ENCODE measurements around the gene ALKBH6. TPM values are rescaled to one million over a fixed set of nuclear protein-coding genes. Genes with fewer than 3 reads are reported as not detected.

ALKBH6 gene
- total and polyA plus RNA-seq, 2 experiments from 2014 or later, result 25.6 to 32.1 TPM

DNA sequence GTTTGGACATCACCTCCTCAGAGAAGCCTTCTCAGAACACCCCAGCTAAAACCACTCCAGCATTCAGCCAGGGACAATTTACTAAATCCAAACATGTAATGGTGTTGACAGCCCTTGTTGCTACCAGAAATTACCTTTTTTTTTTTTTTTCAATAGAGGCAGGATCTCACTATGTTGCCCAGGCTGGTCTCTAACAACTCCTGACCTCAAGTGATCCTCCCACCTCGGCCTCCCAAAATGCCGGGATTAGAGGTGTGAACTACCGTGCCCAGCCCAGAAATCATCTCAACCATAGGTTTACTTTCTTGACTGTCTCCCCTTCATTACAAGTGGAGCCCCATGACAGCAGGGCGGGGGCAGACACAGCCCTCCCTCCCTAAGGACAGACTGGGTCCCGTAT is 9.4 kb upstream of the ALKBH6 start:
- Histone ChIP-seq H3K79me2 (ENCODE audit: insufficient read depth) (no peaks in the 10 kb centered on the region), H3K4me2 (ENCODE audit: unreplicated experiment) (no peak overlapping the region), H3K9ac (no peak overlapping the region), H3K4me3 (no peak overlapping the region), H3K9me2 (ENCODE audit: insufficient read depth) (no peaks in the 10 kb centered on the region), H3K36me3 (ENCODE audit: low read depth) (peaks cover 14% of the 10 kb centered on the region; the same call in 1 of the 2 replicates), H4K20me1 (ENCODE audit: insufficient read depth) (no peaks in the 10 kb centered on the region), H3F3A (ENCODE audit: insufficient read depth) (no peaks in the 10 kb centered on the region), H3K27me3 (replicated peaks; ENCODE audit: insufficient read depth) (no peaks in the 10 kb centered on the region), H2AFZ (no peak overlapping the region), H3K27ac (no peak overlapping the region), H3K9me3 (ENCODE audit: low read depth) (no peaks in the 10 kb centered on the region), H3K4me1 (ENCODE audit: insufficient read depth) (no peaks in the 10 kb centered on the region)
- in situ Hi-C loops (cut with MboI), result no loop called here
- DNase-seq, result no peak
- TF ChIP-seq EZH2 (IDR thresholded peaks at IDR 0.05; ENCODE audit: insufficient read depth, poor library complexity, severe bottlenecking) (no peak), EZH2phosphoT487 (IDR thresholded peaks at IDR 0.05; ENCODE audit: insufficient read depth, low read depth) (no peak)
- WGBS, 2 experiments (ENCODE audit: low coverage in 1 of 2, low lambda C conversion rate in 2 of 2, missing lambda C conversion rate in 2 of 2), result 95 to 97% methylated on average over 5 of the region's 5 CpGs

DNA sequence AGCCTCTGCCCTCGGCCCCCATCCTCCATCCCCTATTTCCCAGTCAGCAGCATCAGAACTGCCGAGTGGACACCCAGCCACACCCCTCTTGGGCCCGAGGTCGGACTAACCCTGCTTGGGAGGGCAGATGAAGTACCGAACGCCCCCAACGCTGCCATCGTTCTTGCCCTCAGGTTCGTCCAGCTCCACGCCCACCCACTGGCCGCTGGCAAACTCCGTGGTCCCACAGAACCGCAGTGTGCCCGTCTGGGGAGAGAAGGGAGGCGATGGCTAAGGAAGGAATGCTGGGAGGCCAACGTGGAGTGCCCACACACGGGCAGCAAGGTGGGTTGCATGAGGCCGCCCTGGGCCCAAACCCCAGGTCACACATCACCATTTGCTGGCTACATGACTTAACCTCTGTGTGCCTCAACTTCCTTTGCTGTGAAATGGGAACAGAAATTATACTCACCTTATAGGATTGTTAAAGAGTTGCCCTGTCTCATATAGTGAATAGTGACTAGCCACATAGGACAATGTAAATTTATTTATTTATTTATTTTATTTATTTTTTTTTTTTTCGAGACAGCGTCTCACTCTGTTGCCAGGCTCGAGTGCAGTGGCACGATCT is 5.2 kb upstream of the ALKBH6 start:
- DNase-seq, result no peak
- Histone ChIP-seq H3K9ac (no peak overlapping the region), H3K27ac (no peak overlapping the region), H3K9me2 (ENCODE audit: insufficient read depth) (no peaks in the 10 kb centered on the region), H3K9me3 (ENCODE audit: low read depth) (no peaks in the 10 kb centered on the region), H3K4me2 (ENCODE audit: unreplicated experiment) (no peak overlapping the region), H3K36me3 (ENCODE audit: low read depth) (peaks cover 16% of the 10 kb centered on the region; the same call in 1 of the 2 replicates), H3F3A (ENCODE audit: insufficient read depth) (peaks cover 8% of the 10 kb centered on the region; the same call in 1 of the 2 replicates), H3K79me2 (ENCODE audit: insufficient read depth) (no peaks in the 10 kb centered on the region), H2AFZ (no peak overlapping the region), H3K4me1 (ENCODE audit: insufficient read depth) (no peaks in the 10 kb centered on the region), H3K27me3 (replicated peaks; ENCODE audit: insufficient read depth) (no peaks in the 10 kb centered on the region), H3K4me3 (no peak overlapping the region), H4K20me1 (ENCODE audit: insufficient read depth) (no peaks in the 10 kb centered on the region)
- 89% methylated on average over 22 of the region's 22 CpGs for WGBS, 2 experiments (ENCODE audit: low coverage in 1 of 2, low lambda C conversion rate in 2 of 2, missing lambda C conversion rate in 2 of 2)
- TF ChIP-seq EZH2phosphoT487 (IDR thresholded peaks at IDR 0.05; ENCODE audit: insufficient read depth, low read depth) (no peak), EZH2 (IDR thresholded peaks at IDR 0.05; ENCODE audit: insufficient read depth, poor library complexity, severe bottlenecking) (no peak)
- in situ Hi-C loops (cut with MboI), result no loop called here

DNA sequence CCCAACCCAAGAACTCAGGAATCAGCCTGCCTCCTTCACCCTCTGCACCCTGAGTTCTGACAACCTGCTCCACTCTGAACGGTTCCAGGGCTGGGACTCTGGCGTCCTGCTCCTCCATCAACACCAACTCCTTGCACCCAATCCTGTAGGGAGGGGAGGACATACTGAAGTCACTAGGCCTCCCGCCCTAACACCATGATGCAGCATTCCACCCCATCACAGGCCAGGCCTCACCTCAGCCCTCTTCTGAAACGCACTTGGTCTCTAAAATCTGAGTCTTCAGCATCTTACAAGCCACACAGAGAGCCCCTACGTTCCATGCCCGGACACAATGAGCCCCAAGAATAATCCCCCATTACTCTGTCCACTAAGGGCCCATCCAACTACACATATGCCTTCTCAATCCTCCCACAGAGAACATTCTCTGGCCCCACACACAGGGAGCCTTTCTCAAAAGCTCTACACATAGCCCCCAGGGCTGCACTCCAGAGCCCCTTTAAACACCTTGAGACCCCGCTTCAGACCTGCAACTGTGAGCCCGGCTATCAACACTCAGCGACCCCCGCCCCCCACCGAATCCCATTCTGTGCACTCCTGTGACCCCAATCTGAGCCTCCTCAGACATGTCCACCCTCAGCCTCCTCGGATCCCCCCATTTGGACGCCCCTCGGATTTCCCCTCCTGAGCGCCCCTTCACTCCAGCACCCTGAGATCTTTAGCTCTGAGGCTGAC is 567 bp downstream of the ALKBH6 start:
- Histone ChIP-seq H3K27me3 (replicated peaks; ENCODE audit: insufficient read depth) (no peaks in the 10 kb centered on the region), H3K36me3 (ENCODE audit: low read depth) (peaks cover 6% of the 10 kb centered on the region; the same call in 1 of the 2 replicates), H3K4me1 (ENCODE audit: insufficient read depth) (peaks cover 4% of the 10 kb centered on the region; the same call in 1 of the 2 replicates), H3F3A (ENCODE audit: insufficient read depth) (peaks cover 8% of the 10 kb centered on the region; the same call in 1 of the 2 replicates), H3K4me3 (peak overlapping the region; percentile 98), H3K9ac (peak overlapping the region; percentile 91), H2AFZ (peak overlapping the region; percentile 89), H3K9me2 (ENCODE audit: insufficient read depth) (no peaks in the 10 kb centered on the region), H3K79me2 (ENCODE audit: insufficient read depth) (peaks cover 14% of the 10 kb centered on the region), H4K20me1 (ENCODE audit: insufficient read depth) (no peaks in the 10 kb centered on the region), H3K9me3 (ENCODE audit: low read depth) (no peaks in the 10 kb centered on the region), H3K27ac (peak overlapping the region; percentile 34), H3K4me2 (ENCODE audit: unreplicated experiment) (peak overlapping the region; percentile 99)
- TF ChIP-seq EZH2phosphoT487 (IDR thresholded peaks at IDR 0.05; ENCODE audit: insufficient read depth, low read depth) (no peak), EZH2 (IDR thresholded peaks at IDR 0.05; ENCODE audit: insufficient read depth, poor library complexity, severe bottlenecking) (no peak)
- peak; percentile 28 for DNase-seq
- in situ Hi-C loops (cut with MboI), result no loop called here
- WGBS, 2 experiments (ENCODE audit: low coverage in 1 of 2, low lambda C conversion rate in 2 of 2, missing lambda C conversion rate in 2 of 2), result 13 to 15% methylated on average over 15 of the region's 15 CpGs

DNA sequence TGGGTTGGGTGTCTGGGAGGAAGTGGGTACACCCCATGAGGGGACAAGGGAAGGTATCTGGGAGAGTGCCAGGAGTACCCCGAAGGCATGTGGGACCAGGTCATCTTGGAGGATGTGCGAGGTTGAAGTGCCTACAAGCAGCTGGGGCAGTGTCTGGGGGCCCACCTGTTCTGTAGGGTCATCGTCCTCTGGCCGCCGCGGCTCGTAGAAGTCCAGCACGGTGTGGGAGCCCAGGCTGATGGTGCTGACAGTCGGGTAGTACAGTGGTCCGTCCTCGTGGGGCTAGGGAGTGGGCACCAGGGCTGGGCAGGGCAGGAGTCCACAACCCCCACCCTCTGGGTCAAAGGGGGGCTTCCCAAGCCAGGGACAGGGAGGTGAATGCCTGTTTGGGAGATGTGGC is 3.6 kb downstream of the ALKBH6 start:
- Histone ChIP-seq H3K4me2 (ENCODE audit: unreplicated experiment) (no peak overlapping the region), H3K27me3 (replicated peaks; ENCODE audit: insufficient read depth) (no peaks in the 10 kb centered on the region), H3K27ac (no peak overlapping the region), H3F3A (ENCODE audit: insufficient read depth) (peaks cover 8% of the 10 kb centered on the region; the same call in 1 of the 2 replicates), H3K36me3 (ENCODE audit: low read depth) (no peaks in the 10 kb centered on the region), H3K9me2 (ENCODE audit: insufficient read depth) (no peaks in the 10 kb centered on the region), H4K20me1 (ENCODE audit: insufficient read depth) (no peaks in the 10 kb centered on the region), H3K9ac (no peak overlapping the region), H3K9me3 (ENCODE audit: low read depth) (no peaks in the 10 kb centered on the region), H3K4me1 (ENCODE audit: insufficient read depth) (peaks cover 4% of the 10 kb centered on the region; the same call in 1 of the 2 replicates), H3K79me2 (ENCODE audit: insufficient read depth) (peaks cover 14% of the 10 kb centered on the region), H3K4me3 (no peak overlapping the region), H2AFZ (no peak overlapping the region)
- TF ChIP-seq EZH2phosphoT487 (IDR thresholded peaks at IDR 0.05; ENCODE audit: insufficient read depth, low read depth), result no peak
- TF ChIP-seq EZH2 (IDR thresholded peaks at IDR 0.05; ENCODE audit: insufficient read depth, poor library complexity, severe bottlenecking), result no peak
- in situ Hi-C loops (cut with MboI), result no loop called here
- WGBS, 2 experiments (ENCODE audit: low coverage in 1 of 2, low lambda C conversion rate in 2 of 2, missing lambda C conversion rate in 2 of 2), result 93 to 94% methylated on average over 11 of the region's 11 CpGs
- DNase-seq, result no peak
